PC-3 (cell line): ENCODE data around the gene AKIRIN1. TPM values are rescaled to one million over a fixed set of nuclear protein-coding genes. Genes with fewer than 3 reads are reported as not detected.
A peak's percentile ranks its signal among the peaks of the same experiment; 100 is the strongest.

Experiments used
- ATAC-seq: fragments of 200-7000 bp; cut with Tn5 transposase; 2 replicates; pipeline ENCODE4 v1.9.1; 2020; ENCODE audit warnings: mild to moderate bottlenecking, moderate library complexity
- BruUV-seq: library from RNA; stranded (reverse); fragments of 400-500 nt; replicated peaks from 2 replicates; lab custom pipeline; 2021; lab: Mats Ljungman, UMichigan
- CTCF ChIA-PET: fragments of 300-600 bp; sonication (Branson Sonifier 250); formaldehyde crosslinking; loops from one replicate; lab custom pipeline; 2022; ENCODE audit warnings: antibody characterized with exemption; lab: Charles Lee
- POLR2A ChIA-PET: fragments of 300-600 bp; sonication (Branson Sonifier 250); formaldehyde crosslinking; loops from one replicate; lab custom pipeline; 2022; ENCODE audit warnings: antibody characterized with exemption; ENCODE audit not compliant: unreplicated experiment; lab: Charles Lee
- DNase-seq: peaks from one replicate; pipeline ENCODE4 v3.0.0-alpha.2; 2015
- H2AFZ ChIP-seq: fragments of 300-600 bp; sonication (generic); 2 replicates; pipeline ENCODE4 v1.6.0; 2016; ENCODE audit warnings: antibody characterized with exemption, low read length
- H3F3A ChIP-seq: fragments of 300-600 bp; sonication (generic); one replicate; pipeline ENCODE4 v1.6.0; 2017; ENCODE audit warnings: antibody characterized with exemption, low read length, control low read depth, mild to moderate bottlenecking; ENCODE audit not compliant: unreplicated experiment
- H3K27ac ChIP-seq: fragments of 300-600 bp; sonication (generic); 2 replicates; pipeline ENCODE4 v1.5.1; 2016; ENCODE audit warnings: mild to moderate bottlenecking, low read length
- H3K27me3 ChIP-seq: fragments of 300-600 bp; sonication (generic); 2 replicates; pipeline ENCODE4 v1.6.1; 2016; ENCODE audit warnings: low read length, mixed read lengths
- H3K36me3 ChIP-seq: fragments of 300-600 bp; sonication (generic); 2 replicates; pipeline ENCODE4 v1.6.1; 2016; ENCODE audit warnings: low read depth, mixed run types, low read length, mixed read lengths
- H3K4me1 ChIP-seq: fragments of 300-600 bp; sonication (generic); 2 replicates; pipeline ENCODE4 v1.5.1; 2016; ENCODE audit warnings: low read length; ENCODE audit not compliant: insufficient read depth
- H3K4me2 ChIP-seq: fragments of 300-600 bp; sonication (generic); 2 replicates; pipeline ENCODE4 v1.6.0; 2016; ENCODE audit warnings: low read length
- H3K4me3 ChIP-seq: fragments of 300-600 bp; sonication (generic); 2 replicates; pipeline ENCODE4 v1.5.1; 2016; ENCODE audit warnings: mild to moderate bottlenecking, low read length, mixed read lengths
- H3K79me2 ChIP-seq: fragments of 300-600 bp; sonication (generic); 2 replicates; pipeline ENCODE4 v1.6.1; 2017; ENCODE audit warnings: low read length, mixed read lengths
- H3K9ac ChIP-seq: fragments of 300-600 bp; sonication (generic); 2 replicates; pipeline ENCODE4 v1.6.0; 2016; ENCODE audit warnings: mild to moderate bottlenecking, low read length
- H3K9me2 ChIP-seq: fragments of 300-600 bp; sonication (generic); replicated peaks from 2 replicates; pipeline ENCODE4 v1.6.1; 2016; ENCODE audit warnings: mixed run types, low read length, mixed read lengths
- H3K9me3 ChIP-seq: fragments of 300-600 bp; sonication (generic); 2 replicates; pipeline ENCODE4 v1.6.1; 2016; ENCODE audit warnings: low read length, mixed read lengths
- H4K20me1 ChIP-seq: fragments of 300-600 bp; sonication (generic); 2 replicates; pipeline ENCODE4 v1.6.1; 2016; ENCODE audit warnings: low read length, mixed read lengths
- CTCF ChIP-seq: fragments of 300-600 bp; sonication (generic); conservative IDR thresholded peaks from 2 replicates; pipeline ENCODE4 v1.5.1; 2017; ENCODE audit warnings: antibody characterized with exemption, low read depth, mild to moderate bottlenecking, low read length
- EZH2 ChIP-seq: fragments of 300-600 bp; sonication (generic); IDR thresholded peaks from one replicate; pipeline ENCODE4 v1.6.1; 2017; ENCODE audit warnings: antibody characterized with exemption, mild to moderate bottlenecking, low read length; ENCODE audit not compliant: unreplicated experiment
- EZH2phosphoT487 ChIP-seq: fragments of 300-600 bp; sonication (generic); IDR thresholded peaks from 2 replicates; pipeline ENCODE4 v1.6.1; 2018; ENCODE audit warnings: mild to moderate bottlenecking, antibody characterized with exemption, low read length, borderline replicate concordance
- intact Hi-C: fragments of 100-400 bp; cut with micrococcal nuclease; formaldehyde crosslinking; loops from 2 replicates; pipeline ENCODE4 v1.9.0; 2023
- total RNA-seq: library from RNA; depleted of rRNA; stranded (reverse); fragments of >200 nt; gene quantifications from 2 replicates; pipeline ENCODE4 v1.2.3, GENCODE V29; 2014

Gene AKIRIN1
- total RNA-seq, 1 experiment from 2014 or later: 58.6 TPM

GRCh38 chr1:38991638-38992411, 749 bp downstream of the AKIRIN1 start:
- peaks cover 58% of the 10 kb centered on the region for H3K79me2 ChIP-seq
- no TSS peak for BruUV-seq
- H3K4me2 ChIP-seq: peak overlapping the region; percentile 92
- H4K20me1 ChIP-seq: peaks cover 33% of the 10 kb centered on the region
- no peaks in the 10 kb centered on the region for H3K27me3 ChIP-seq
- H3K4me3 ChIP-seq: peak overlapping the region; percentile 91
- H3K9me2 ChIP-seq: no peaks in the 10 kb centered on the region
- DNase-seq (peak; percentile 45), ATAC-seq (peak; percentile 24)
- TF ChIP-seq CTCF (no peak), EZH2 (no peak), EZH2phosphoT487 (no peak)
- no peaks in the 10 kb centered on the region for H3F3A ChIP-seq
- no peaks in the 10 kb centered on the region for H3K9me3 ChIP-seq
- peaks cover 15% of the 10 kb centered on the region for H3K36me3 ChIP-seq
- H3K27ac ChIP-seq: peak overlapping the region; percentile 46; the same call in 1 of the 2 replicates
- H2AFZ ChIP-seq: no peak overlapping the region
- H3K9ac ChIP-seq: peak overlapping the region; percentile 93
- ChIA-PET POLR2A (no interaction called here), CTCF (no interaction called here)
- H3K4me1 ChIP-seq: peaks cover 32% of the 10 kb centered on the region
- intact Hi-C loops: loop anchor here (2.0 to 5.0 kb wide), 2 partner anchors 35 to 119 kb away; partner anchors contain the start of genes MYCBP and NDUFS5

DNA sequence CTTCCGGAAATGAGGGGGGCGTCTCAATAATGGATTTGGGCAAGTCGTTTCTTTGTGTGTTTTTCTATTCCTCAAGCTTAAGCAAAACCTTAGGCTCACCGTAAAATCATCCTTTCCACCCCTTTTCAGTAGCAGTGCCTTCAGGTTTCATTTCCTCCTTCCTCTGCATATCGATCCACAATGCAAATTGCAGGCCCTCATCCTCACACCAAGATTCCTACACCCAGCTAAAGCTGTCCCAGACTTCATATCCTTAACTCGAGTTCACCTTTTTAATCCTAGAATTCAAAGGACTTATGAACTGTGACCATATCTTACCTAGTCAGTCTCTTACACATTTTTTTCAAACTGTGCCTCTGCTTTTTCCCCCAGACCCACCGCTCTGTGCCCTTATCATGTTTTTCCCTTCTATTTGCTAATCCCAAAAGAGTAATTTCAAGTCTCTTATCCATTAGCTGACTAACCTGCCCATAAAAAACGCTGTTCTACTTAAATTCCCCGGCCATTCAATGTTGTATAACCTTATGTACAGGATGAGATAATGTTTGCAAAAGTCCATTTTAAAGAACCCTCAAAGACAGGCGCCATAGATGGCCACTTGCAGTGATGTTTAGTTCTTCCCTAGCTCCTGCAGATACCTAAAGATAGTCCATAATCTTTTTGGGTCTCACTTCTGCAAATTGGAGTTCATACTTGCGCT, 1.5 kb downstream of the AKIRIN1 start:
- ChIA-PET CTCF (no interaction called here), POLR2A (no interaction called here)
- no peak overlapping the region for H3K27ac ChIP-seq
- peak overlapping the region; percentile 91 for H3K4me3 ChIP-seq
- no peak for DNase-seq
- H3K36me3 ChIP-seq: peaks cover 21% of the 10 kb centered on the region
- peaks cover 65% of the 10 kb centered on the region for H3K79me2 ChIP-seq
- H3K4me2 ChIP-seq: peak overlapping the region; percentile 92
- H3K9ac ChIP-seq: peak overlapping the region; percentile 93
- no peak overlapping the region for H2AFZ ChIP-seq
- H4K20me1 ChIP-seq: peaks cover 40% of the 10 kb centered on the region
- no peaks in the 10 kb centered on the region for H3K27me3 ChIP-seq
- H3K9me3 ChIP-seq: no peaks in the 10 kb centered on the region
- no peaks in the 10 kb centered on the region for H3F3A ChIP-seq
- no peak for ATAC-seq
- H3K9me2 ChIP-seq: no peaks in the 10 kb centered on the region
- TSS peak; percentile 51 for BruUV-seq
- intact Hi-C loops: loop anchor here (5.0 kb wide), 1 partner anchor 35 kb away; the partner anchor contains the start of gene NDUFS5
- TF ChIP-seq EZH2phosphoT487 (no peak), CTCF (no peak), EZH2 (no peak)
- H3K4me1 ChIP-seq: peaks cover 28% of the 10 kb centered on the region
